HG03045 (cell line): ENCODE results near the gene ERG.

Source experiments
- ATAC-seq: cut with Tn5 transposase; IDR thresholded peaks from one replicate; pipeline ENCODE4 v1.9.1; 2021; ENCODE audit warnings: mild to moderate bottlenecking, moderate library complexity; ENCODE audit not compliant: unreplicated experiment

Gene ERG

GRCh38 chr21:38500073-38500472 lies 1.8 kb upstream of the ERG start:
- ATAC-seq = no peak

- ATAC-seq = no peak
Measured at GRCh38 chr21:38499296-38499695, 1.0 kb upstream of the ERG start.

- no peak for ATAC-seq
Measured at GRCh38 chr21:38496224-38496623, 2.1 kb downstream of the ERG start.

GRCh38 chr21:38495696-38496095 lies 2.6 kb downstream of the ERG start:
- ATAC-seq = no peak

- ATAC-seq = no peak
Measured at GRCh38 chr21:38495242-38495641, 3.0 kb downstream of the ERG start.

GRCh38 chr21:38494703-38495102 lies 3.6 kb downstream of the ERG start:
- ATAC-seq = no peak

GRCh38 chr21:38494251-38494642 lies 4.0 kb downstream of the ERG start:
- no peak for ATAC-seq

GRCh38 chr21:38493549-38494250 lies 4.6 kb downstream of the ERG start:
- ATAC-seq = no peak

- no peak for ATAC-seq
Measured at GRCh38 chr21:38492007-38492406, 6.3 kb downstream of the ERG start.

GRCh38 chr21:38491536-38491935 lies 6.7 kb downstream of the ERG start:
- no peak for ATAC-seq

- ATAC-seq = no peak
Measured at GRCh38 chr21:38490411-38491020, 7.8 kb downstream of the ERG start.

- ATAC-seq = no peak
Measured at GRCh38 chr21:38489729-38490128, 8.5 kb downstream of the ERG start.

- ATAC-seq = no peak
Measured at GRCh38 chr21:38489271-38489652, 9.0 kb downstream of the ERG start.

GRCh38 chr21:38488640-38489270 lies 9.5 kb downstream of the ERG start:
- ATAC-seq = no peak

- no peak for ATAC-seq
Measured at GRCh38 chr21:38487901-38488639, 10.2 kb downstream of the ERG start.

GRCh38 chr21:38486706-38487105 lies 11.6 kb downstream of the ERG start:
- ATAC-seq = no peak

- no peak for ATAC-seq
Measured at GRCh38 chr21:38486221-38486620, 12.1 kb downstream of the ERG start.

- ATAC-seq = no peak
Measured at GRCh38 chr21:38479641-38480525, 18.4 kb downstream of the ERG start.

GRCh38 chr21:38478782-38479181 lies 19.5 kb downstream of the ERG start:
- ATAC-seq = no peak

GRCh38 chr21:38477226-38477625 lies 21.1 kb downstream of the ERG start:
- ATAC-seq = no peak

- ATAC-seq = no peak
Measured at GRCh38 chr21:38476385-38476784, 21.9 kb downstream of the ERG start.
